GM12865 (cell line): Measurements from ENCODE around the gene THSD7B.

ENCODE experiments used
- DNase-seq: peaks from one replicate; pipeline ENCODE4 v3.0.0; 2010; ENCODE audit warnings: low read depth
- H3K4me3 ChIP-seq: 2 replicates; pipeline ENCODE4 v1.5.1; 2011; ENCODE audit warnings: mild to moderate bottlenecking, low read depth, low read length, control low read depth
- CTCF ChIP-seq: IDR thresholded peaks from 2 replicates; pipeline ENCODE4 v1.5.1; 2011; ENCODE audit warnings: low read length, control low read depth, low read depth, inconsistent platforms; ENCODE audit not compliant: insufficient read depth; ENCODE audit errors: missing control alignments

Gene THSD7B

DNA sequence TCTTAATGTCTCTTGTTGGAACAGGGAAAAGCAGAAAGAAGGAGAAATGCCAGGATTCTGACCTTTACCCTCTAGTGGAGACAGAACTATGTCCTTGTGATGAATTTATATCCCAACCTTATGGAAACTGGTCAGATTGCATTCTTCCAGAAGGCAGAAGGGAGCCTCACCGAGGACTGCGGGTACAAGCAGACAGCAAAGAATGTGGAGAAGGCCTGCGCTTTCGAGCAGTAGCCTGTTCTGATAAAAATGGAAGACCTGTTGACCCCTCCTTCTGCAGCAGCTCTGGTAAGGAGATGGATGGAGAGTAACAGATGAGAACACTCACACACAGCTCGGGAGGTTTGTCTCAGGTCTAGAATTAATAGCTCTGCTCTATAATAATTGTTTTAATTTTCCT, 646.2 kb downstream of the THSD7B start:
- H3K4me3 ChIP-seq, result no peak overlapping the region
- no peak for DNase-seq
- no peak for TF ChIP-seq CTCF

- no peak for DNase-seq
- TF ChIP-seq CTCF, result no peak
Observed at GRCh38 chr2:137420744-137421143, 655.4 kb downstream of the THSD7B start.

GRCh38 chr2:137435162-137435561, 669.8 kb downstream of the THSD7B start:
- TF ChIP-seq CTCF, result no peak
- no peak for DNase-seq
- H3K4me3 ChIP-seq, result no peak overlapping the region

More at GRCh38 chr2:137420744-137421143, 655.4 kb downstream of the THSD7B start:
- H3K4me3 ChIP-seq, result no peak overlapping the region

- H3K4me3 ChIP-seq, result no peak overlapping the region
- TF ChIP-seq CTCF, result no peak
- DNase-seq, result no peak
Observed at GRCh38 chr2:137437386-137437785, 672.0 kb downstream of the THSD7B start.

- H3K4me3 ChIP-seq, result no peak overlapping the region
- TF ChIP-seq CTCF, result no peak
- no peak for DNase-seq
Observed at GRCh38 chr2:137444970-137445369, 679.6 kb downstream of the THSD7B start.

- peak; percentile 1 for DNase-seq
- TF ChIP-seq CTCF, result no peak
Observed at GRCh38 chr2:137449454-137449853, 684.1 kb downstream of the THSD7B start.

DNA sequence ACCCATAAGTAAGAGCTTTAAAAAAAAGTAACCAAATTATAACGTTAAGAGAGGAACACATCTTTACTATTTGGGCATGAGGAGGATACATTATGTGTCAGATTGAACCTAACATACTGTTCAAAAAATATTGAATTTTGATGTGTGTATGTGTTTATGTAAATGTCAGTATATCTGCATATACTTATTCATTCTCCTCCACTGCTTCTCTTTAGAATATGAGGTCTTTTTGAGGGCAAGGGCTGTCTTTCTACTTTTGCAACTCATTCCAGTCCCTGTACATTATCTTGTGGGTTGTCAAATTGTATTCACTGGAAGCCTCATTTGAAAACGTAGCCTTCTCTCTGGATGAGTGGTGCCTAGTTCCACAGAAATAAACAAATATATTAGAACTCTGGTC, 689.5 kb downstream of the THSD7B start:
- TF ChIP-seq CTCF, result no peak
- no peak overlapping the region for H3K4me3 ChIP-seq
- DNase-seq, result no peak

More at GRCh38 chr2:137449454-137449853, 684.1 kb downstream of the THSD7B start:
- no peak overlapping the region for H3K4me3 ChIP-seq
